ENCODE data around the gene FZD4.
"Not testable (repeated sequence)": the region's sequence is repeated elsewhere in the genome, so short reads cannot be mapped to it uniquely, and the experiment has no call there.

FZD4 gene

GRCh38 chr11:86917589-86917988 is 37.6 kb downstream of the FZD4 start:
- no peak for TF ChIP-seq CTCF (IDR thresholded peaks at IDR 0.05; ENCODE audit: low read depth, low read length, missing control alignments)
- Histone ChIP-seq H3K4me3 (ENCODE audit: low read depth, low read length) (no peak overlapping the region), H3K36me3 (replicated peaks) (no peaks in the 10 kb centered on the region), H3K27me3 (replicated peaks) (no peaks in the 10 kb centered on the region), H3K27ac (peak overlapping the region; percentile 86)
- in situ Hi-C loops (cut with HindIII; ENCODE audit: low pct_ligation_motif_present, low sequenced_read_pairs) = no loop called here
- no peak for DNase-seq

- H3K36me3 ChIP-seq (replicated peaks) = no peaks in the 10 kb centered on the region
- H3K4me3 ChIP-seq (ENCODE audit: low read depth, low read length) = no peak overlapping the region
- in situ Hi-C loops (cut with HindIII; ENCODE audit: low pct_ligation_motif_present, low sequenced_read_pairs) = no loop called here
- H3K27me3 ChIP-seq (replicated peaks) = no peaks in the 10 kb centered on the region
- DNase-seq = peak; percentile 83
- TF ChIP-seq CTCF (IDR thresholded peaks at IDR 0.05; ENCODE audit: low read depth, low read length, missing control alignments) = no peak
- peak overlapping the region; percentile 86 for H3K27ac ChIP-seq
Observed at GRCh38 chr11:86916330-86916729, 38.9 kb downstream of the FZD4 start.

- in situ Hi-C loops (cut with HindIII; ENCODE audit: low pct_ligation_motif_present, low sequenced_read_pairs); H3K36me3 ChIP-seq (replicated peaks); H3K27me3 ChIP-seq (replicated peaks); DNase-seq; H3K4me3 ChIP-seq (ENCODE audit: low read depth, low read length): not testable (repeated sequence)
- H3K27ac ChIP-seq = peak overlapping the region; percentile 86
Observed at GRCh38 chr11:86915850-86916249, 39.3 kb downstream of the FZD4 start.

- no peak overlapping the region for H3K4me3 ChIP-seq (ENCODE audit: low read depth, low read length)
- in situ Hi-C loops (cut with HindIII; ENCODE audit: low pct_ligation_motif_present, low sequenced_read_pairs) = no loop called here
- no peak for TF ChIP-seq CTCF (IDR thresholded peaks at IDR 0.05; ENCODE audit: low read depth, low read length, missing control alignments)
- no peaks in the 10 kb centered on the region for H3K27me3 ChIP-seq (replicated peaks)
- no peak overlapping the region for H3K27ac ChIP-seq
- H3K36me3 ChIP-seq (replicated peaks) = no peaks in the 10 kb centered on the region
- DNase-seq = no peak
Observed at GRCh38 chr11:86914865-86915519, 40.2 kb downstream of the FZD4 start.

- TF ChIP-seq CTCF (IDR thresholded peaks at IDR 0.05; ENCODE audit: low read depth, low read length, missing control alignments) = no peak
- Histone ChIP-seq H3K36me3 (replicated peaks) (no peaks in the 10 kb centered on the region), H3K4me3 (ENCODE audit: low read depth, low read length) (no peak overlapping the region), H3K27me3 (replicated peaks) (no peaks in the 10 kb centered on the region), H3K27ac (no peak overlapping the region)
- no peak for DNase-seq
- in situ Hi-C loops (cut with HindIII; ENCODE audit: low pct_ligation_motif_present, low sequenced_read_pairs) = no loop called here
Observed at GRCh38 chr11:86912238-86912637, 43.0 kb downstream of the FZD4 start.

GRCh38 chr11:86910592-86910991 is 44.6 kb downstream of the FZD4 start:
- no peak for DNase-seq
- Histone ChIP-seq H3K36me3 (replicated peaks) (no peaks in the 10 kb centered on the region), H3K27ac (no peak overlapping the region), H3K27me3 (replicated peaks) (no peaks in the 10 kb centered on the region), H3K4me3 (ENCODE audit: low read depth, low read length) (no peak overlapping the region)
- no peak for TF ChIP-seq CTCF (IDR thresholded peaks at IDR 0.05; ENCODE audit: low read depth, low read length, missing control alignments)
- in situ Hi-C loops (cut with HindIII; ENCODE audit: low pct_ligation_motif_present, low sequenced_read_pairs) = no loop called here
